DLD1 (cell line): Measurements from ENCODE around the gene ADAM10.

Source experiments
- in situ Hi-C: cut with HindIII; loops from 2 replicates; pipeline ENCODE4 v1.10.0; 2017; ENCODE audit warnings: low sequenced_read_pairs

The ADAM10 gene

GRCh38 chr15:58755956-58756355, 6.4 kb upstream of the ADAM10 start:
- in situ Hi-C loops = no loop called here

GRCh38 chr15:58755350-58755749, 5.8 kb upstream of the ADAM10 start:
- in situ Hi-C loops = no loop called here

GRCh38 chr15:58752716-58753115, 3.2 kb upstream of the ADAM10 start:
- in situ Hi-C loops = no loop called here

- in situ Hi-C loops = no loop called here
Observed at GRCh38 chr15:58748852-58749531, 515 bp downstream of the ADAM10 start.

GRCh38 chr15:58748040-58748851, 1.3 kb downstream of the ADAM10 start:
- in situ Hi-C loops = no loop called here

- in situ Hi-C loops = no loop called here
Observed at GRCh38 chr15:58746174-58746573, 3.3 kb downstream of the ADAM10 start.

- in situ Hi-C loops = no loop called here
Observed at GRCh38 chr15:58742819-58743502, 6.5 kb downstream of the ADAM10 start.

- in situ Hi-C loops = no loop called here
Observed at GRCh38 chr15:58742022-58742813, 7.3 kb downstream of the ADAM10 start.

GRCh38 chr15:58741032-58741431, 8.5 kb downstream of the ADAM10 start:
- in situ Hi-C loops = no loop called here

GRCh38 chr15:58740436-58740835, 9.1 kb downstream of the ADAM10 start:
- in situ Hi-C loops = no loop called here

GRCh38 chr15:58738046-58738707, 11.3 kb downstream of the ADAM10 start:
- in situ Hi-C loops = no loop called here

GRCh38 chr15:58737298-58737697, 12.2 kb downstream of the ADAM10 start:
- in situ Hi-C loops = no loop called here

- in situ Hi-C loops = no loop called here
Observed at GRCh38 chr15:58736018-58736643, 13.4 kb downstream of the ADAM10 start.

GRCh38 chr15:58734859-58735258, 14.6 kb downstream of the ADAM10 start:
- in situ Hi-C loops = no loop called here

GRCh38 chr15:58732625-58733363, 16.7 kb downstream of the ADAM10 start:
- in situ Hi-C loops = no loop called here

GRCh38 chr15:58731756-58732535, 17.6 kb downstream of the ADAM10 start:
- in situ Hi-C loops = no loop called here

- in situ Hi-C loops = no loop called here
Observed at GRCh38 chr15:58726867-58727266, 22.6 kb downstream of the ADAM10 start.

GRCh38 chr15:58724466-58724865, 25.0 kb downstream of the ADAM10 start:
- in situ Hi-C loops = no loop called here

- in situ Hi-C loops = no loop called here
Observed at GRCh38 chr15:58717357-58717756, 32.1 kb downstream of the ADAM10 start.
